Left ventricle myocardium inferior (tissue), 1 donor: ENCODE data around the gene FCN2. TPM values are rescaled to one million over a fixed set of nuclear protein-coding genes. Genes with fewer than 3 reads are reported as not detected.

Source experiments
- DNase-seq: peaks from one replicate; pipeline ENCODE4 v3.0.0-alpha.2; 2020
- H3K27ac ChIP-seq: fragments of 200-600 bp; replicated peaks from 2 replicates; pipeline ENCODE4 v1.8.0; 2021
- H3K27me3 ChIP-seq: fragments of 200-600 bp; 2 replicates; pipeline ENCODE4 v1.8.0; 2021; ENCODE audit warnings: low read depth
- H3K36me3 ChIP-seq: fragments of 200-600 bp; 2 replicates; pipeline ENCODE4 v1.8.0; 2021
- H3K4me1 ChIP-seq: fragments of 200-600 bp; 2 replicates; pipeline ENCODE4 v1.8.0; 2021
- H3K4me3 ChIP-seq: fragments of 200-600 bp; 2 replicates; pipeline ENCODE4 v1.8.0; 2021; ENCODE audit warnings: mild to moderate bottlenecking, moderate library complexity
- H3K9me3 ChIP-seq: fragments of 200-600 bp; replicated peaks from 2 replicates; pipeline ENCODE4 v1.8.0; 2021
- CTCF ChIP-seq: fragments of 200-600 bp; IDR thresholded peaks from 2 replicates; pipeline ENCODE4 v1.8.0; 2021; ENCODE audit warnings: antibody characterized with exemption, mild to moderate bottlenecking, borderline replicate concordance
- intact Hi-C: fragments of 100-400 bp; cut with micrococcal nuclease; formaldehyde crosslinking; loops from one replicate; pipeline ENCODE4 v1.11.0; 2022
- total RNA-seq: library from RNA; stranded (reverse); fragmentation: NEBNext Ultra II Directional; extraction: Animal tissue kit (Norgen Biotek cat#: 25700); gene quantifications from one replicate; pipeline ENCODE4 v1.2.1, GENCODE V29; 2021
- donor health status: DM: no; HTN: yes; CAD: no; lungs with severe emphysema.

The FCN2 gene
- total RNA-seq, 1 donor from 2014 or later = not detected

- DNase-seq = no peak
- peaks cover 18% of the 10 kb centered on the region for H3K27me3 ChIP-seq
- intact Hi-C loops = no loop called here
- no peaks in the 10 kb centered on the region for H3K36me3 ChIP-seq
- H3K9me3 ChIP-seq = no peaks in the 10 kb centered on the region
- no peak for TF ChIP-seq CTCF
- no peak overlapping the region for H3K4me3 ChIP-seq
- no peak overlapping the region for H3K27ac ChIP-seq
- peaks cover 6% of the 10 kb centered on the region for H3K4me1 ChIP-seq
Measured at GRCh38 chr9:134885001-134885678, 4.5 kb downstream of the FCN2 start.

GRCh38 chr9:134885679-134886412 is 5.2 kb downstream of the FCN2 start:
- Histone ChIP-seq H3K9me3 (no peaks in the 10 kb centered on the region), H3K4me3 (no peak overlapping the region), H3K36me3 (no peaks in the 10 kb centered on the region), H3K4me1 (peaks cover under 1% of the 10 kb centered on the region), H3K27ac (no peak overlapping the region), H3K27me3 (peaks cover 18% of the 10 kb centered on the region)
- no peak for TF ChIP-seq CTCF
- intact Hi-C loops = no loop called here
- no peak for DNase-seq

GRCh38 chr9:134886413-134886913 is 5.9 kb downstream of the FCN2 start:
- intact Hi-C loops = no loop called here
- no peak for DNase-seq
- H3K27ac ChIP-seq = no peak overlapping the region
- no peaks in the 10 kb centered on the region for H3K36me3 ChIP-seq
- peaks cover 2% of the 10 kb centered on the region for H3K4me1 ChIP-seq
- peaks cover 18% of the 10 kb centered on the region for H3K27me3 ChIP-seq
- H3K9me3 ChIP-seq = no peaks in the 10 kb centered on the region
- TF ChIP-seq CTCF = no peak
- no peak overlapping the region for H3K4me3 ChIP-seq

- H3K9me3 ChIP-seq = no peaks in the 10 kb centered on the region
- no peak overlapping the region for H3K27ac ChIP-seq
- intact Hi-C loops = no loop called here
- no peak for DNase-seq
- peaks cover 9% of the 10 kb centered on the region for H3K4me1 ChIP-seq
- H3K4me3 ChIP-seq = no peak overlapping the region
- H3K36me3 ChIP-seq = no peaks in the 10 kb centered on the region
- no peak for TF ChIP-seq CTCF
- H3K27me3 ChIP-seq = peaks cover 16% of the 10 kb centered on the region
Measured at GRCh38 chr9:134887219-134887618, 6.6 kb downstream of the FCN2 start.

GRCh38 chr9:134887686-134888602 is 7.3 kb downstream of the FCN2 start:
- Histone ChIP-seq H3K4me1 (peaks cover 9% of the 10 kb centered on the region), H3K9me3 (no peaks in the 10 kb centered on the region), H3K27me3 (peaks cover 11% of the 10 kb centered on the region), H3K4me3 (no peak overlapping the region), H3K36me3 (no peaks in the 10 kb centered on the region), H3K27ac (no peak overlapping the region)
- intact Hi-C loops = no loop called here
- no peak for DNase-seq
- no peak for TF ChIP-seq CTCF
